Esophagus muscularis mucosa (tissue), 4 donors: Measurements from ENCODE around the gene GRB2. TPM values are rescaled to one million over a fixed set of nuclear protein-coding genes. Genes with fewer than 3 reads are reported as not detected.
"Not testable (repeated sequence)": the region's sequence is repeated elsewhere in the genome, so short reads cannot be mapped to it uniquely, and the experiment has no call there.

ENCODE experiments used
- DNase-seq: peaks from one replicate; pipeline ENCODE4 v3.0.0-alpha.2; 2017; ENCODE audit errors: extremely low spot score
- H3K27ac ChIP-seq, 4 donors: fragments of 200-600 bp; sonication (generic); replicated peaks in 1 of 4; 1 replicate in 3 of 4; 2 replicates in 1 of 4; pipeline ENCODE4 v1.5.1; 2016 to 2019; ENCODE audit warnings: mild to moderate bottlenecking in 1 of 4
- H3K27me3 ChIP-seq, 4 donors: fragments of 200-600 bp; sonication (generic); one replicate each; pipeline versions ENCODE4 v1.5.1 to v1.6.0; 2016 to 2019
- H3K36me3 ChIP-seq, 4 donors: fragments of 200-600 bp; sonication (generic); one replicate each; pipeline ENCODE4 v1.5.1; 2016 to 2019
- H3K4me1 ChIP-seq, 4 donors: fragments of 200-600 bp; sonication (generic); one replicate each; pipeline ENCODE4 v1.5.1; 2016 to 2019
- H3K4me3 ChIP-seq, 4 donors: fragments of 200-600 bp; sonication (generic); 1 replicate in 2 of 4; 2 replicates in 2 of 4; pipeline ENCODE4 v1.5.1; 2016 to 2019; ENCODE audit warnings: mild to moderate bottlenecking in 4 of 4, moderate library complexity in 1 of 4
- H3K9me3 ChIP-seq, 4 donors: fragments of 200-600 bp; sonication (generic); 1 replicate in 3 of 4; 2 replicates in 1 of 4; pipeline ENCODE4 v1.5.1; 2016 to 2019
- CTCF ChIP-seq, 3 experiments: fragments of 200-600 bp in 2 of 3; fragments of 450-650 bp in 1 of 3; sonication (generic) in 2 of 3; IDR thresholded peaks; one replicate each; pipeline ENCODE4 v1.5.1; 2017 to 2019; ENCODE audit warnings: antibody characterized with exemption in 3 of 3, mild to moderate bottlenecking in 2 of 3, moderate library complexity in 1 of 3
- EP300 ChIP-seq: sonication (generic); formaldehyde crosslinking; IDR thresholded peaks from one replicate; pipeline ENCODE4 v1.6.1; 2017; ENCODE audit warnings: antibody characterized with exemption
- POLR2A ChIP-seq: fragments of 450-650 bp; IDR thresholded peaks from one replicate; pipeline ENCODE4 v1.6.1; 2017; ENCODE audit warnings: antibody characterized with exemption, moderate library complexity, mild to moderate bottlenecking, low read depth
- POLR2AphosphoS5 ChIP-seq, 2 donors: sonication (generic); formaldehyde crosslinking; IDR thresholded peaks; one replicate each; pipeline ENCODE4 v1.6.1; 2017; ENCODE audit warnings: antibody characterized with exemption in 2 of 2
- WGBS: methylation state at CpG from one replicate; pipeline ENCODE4 v1.1.5; 2018; 5-methylcytosine and 5-hydroxymethylcytosine counted together
- intact Hi-C: fragments of 100-400 bp; cut with DNase I; formaldehyde crosslinking; loops from one replicate; pipeline ENCODE4 v1.15.1; 2023
- total RNA-seq, 4 donors: library from RNA; depleted of rRNA; stranded (reverse); fragments of >200 nt; gene quantifications; one replicate each; pipeline versions ENCODE4 v1.1.0 to v1.2.1, GENCODE V29; 2016

GRB2 gene
- total RNA-seq, 4 donors from 2014 or later, result 84.3 to 140 (median 113) TPM

- Histone ChIP-seq H3K36me3 (no peaks in the 10 kb centered on the region), H3K27me3 (no peaks in the 10 kb centered on the region), H3K4me3 (no peak overlapping the region), H3K9me3 (no peaks in the 10 kb centered on the region), H3K27ac (no peak overlapping the region), H3K4me1 (peaks cover 6 to 80% (median 68%) of the 10 kb centered on the region in 4 donors)
- intact Hi-C loops, result no loop called here
- TF ChIP-seq CTCF (IDR thresholded peaks at IDR 0.05), result no peak
- WGBS, result 91% methylated on average over 8 of the region's 8 CpGs
- no peak for DNase-seq
Observed at GRCh38 chr17:75349589-75349988, 55.9 kb downstream of the GRB2 start.

DNA sequence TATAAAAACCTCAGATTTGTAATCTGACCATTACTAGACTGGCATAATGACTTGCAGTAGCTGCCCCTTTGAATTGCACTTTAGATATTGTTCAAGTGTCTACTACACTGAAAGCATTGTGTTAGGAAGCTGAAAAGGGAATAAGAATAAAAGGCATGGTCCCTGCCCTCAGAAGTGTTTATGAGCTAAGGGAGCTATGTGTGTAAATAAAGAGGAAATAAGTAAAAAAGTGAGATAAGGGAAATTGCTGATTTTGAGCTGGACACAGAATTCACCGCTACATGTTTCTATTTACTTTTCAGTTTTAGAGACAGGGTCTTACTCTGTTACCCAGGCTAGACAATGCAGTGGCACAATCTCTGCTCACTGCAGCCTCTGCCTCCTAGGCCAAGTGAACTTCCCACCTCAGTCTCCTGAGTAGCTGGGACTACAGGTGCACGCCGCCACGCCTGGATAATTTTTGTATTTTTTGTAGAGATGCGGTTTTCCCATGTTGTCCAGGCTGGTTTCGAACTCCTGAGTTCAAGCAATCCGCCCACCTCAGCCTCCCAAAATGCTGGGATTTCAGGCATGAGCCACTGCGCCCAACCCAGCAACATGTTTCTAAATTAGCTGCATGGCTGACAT lies 57.0 kb downstream of the GRB2 start:
- Histone ChIP-seq H3K4me1 (peaks cover 14 to 91% (median 77%) of the 10 kb centered on the region in 4 donors), H3K27me3 (no peaks in the 10 kb centered on the region), H3K9me3 (no peaks in the 10 kb centered on the region), H3K36me3 (no peaks in the 10 kb centered on the region), H3K4me3 (no peak overlapping the region), H3K27ac (no peak overlapping the region)
- DNase-seq, result no peak
- intact Hi-C loops, result no loop called here
- TF ChIP-seq CTCF (IDR thresholded peaks at IDR 0.05) (no peak), POLR2A (no peak), EP300 (no peak), POLR2AphosphoS5 (IDR thresholded peaks at IDR 0.05) (no peak)
- WGBS, result 92% methylated on average over 8 of the region's 8 CpGs

- H3K4me1 ChIP-seq, result peaks cover 11 to 97% (median 85%) of the 10 kb centered on the region in 4 donors
- H3K36me3 ChIP-seq, result no peaks in the 10 kb centered on the region
- H3K27ac ChIP-seq, result no peak overlapping the region
- intact Hi-C loops, result no loop called here
- H3K27me3 ChIP-seq, result no peaks in the 10 kb centered on the region
- no peak for DNase-seq
- no peak for TF ChIP-seq CTCF (IDR thresholded peaks at IDR 0.05)
- TF ChIP-seq POLR2A, result no peak
- TF ChIP-seq POLR2AphosphoS5 (IDR thresholded peaks at IDR 0.05), result no peak
- no peak for TF ChIP-seq EP300
- H3K4me3 ChIP-seq, result no peak overlapping the region
- 66% methylated on average over 6 of the region's 6 CpGs for WGBS
- H3K9me3 ChIP-seq, result no peaks in the 10 kb centered on the region
Observed at GRCh38 chr17:75346906-75347305, 58.6 kb downstream of the GRB2 start.

DNA sequence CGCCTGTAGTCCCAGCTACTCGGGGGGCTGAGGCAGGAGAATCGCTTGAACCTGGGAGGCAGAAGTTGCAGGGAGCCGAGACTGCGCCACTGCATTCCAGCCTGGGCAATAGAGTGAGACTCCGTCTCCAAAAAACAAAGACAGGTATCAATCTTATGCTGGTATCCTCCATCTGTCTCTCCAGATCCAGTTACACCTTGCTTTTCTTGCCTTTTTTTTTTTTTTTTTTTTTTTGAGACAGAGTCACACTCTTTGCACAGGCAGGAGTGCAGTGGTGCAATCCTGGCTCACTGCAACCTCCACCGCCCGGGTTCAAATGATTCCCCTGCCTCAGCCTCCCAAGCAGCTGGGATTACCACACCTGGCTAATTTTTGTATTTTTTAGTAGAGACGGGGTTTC lies 59.1 kb downstream of the GRB2 start:
- H3K36me3 ChIP-seq, H3K4me3 ChIP-seq, intact Hi-C loops, H3K9me3 ChIP-seq, H3K27me3 ChIP-seq, DNase-seq, H3K27ac ChIP-seq: not testable (repeated sequence)
- 84% methylated on average over 9 of the region's 9 CpGs for WGBS
- H3K4me1 ChIP-seq, result peaks cover 11 to 97% (median 84%) of the 10 kb centered on the region in 4 donors

GRCh38 chr17:75345514-75346167 lies 59.8 kb downstream of the GRB2 start:
- intact Hi-C loops, result no loop called here
- Histone ChIP-seq H3K4me3 (no peak overlapping the region), H3K9me3 (no peaks in the 10 kb centered on the region), H3K27me3 (no peaks in the 10 kb centered on the region), H3K36me3 (no peaks in the 10 kb centered on the region), H3K4me1 (peaks cover 11 to 91% (median 83%) of the 10 kb centered on the region in 4 donors), H3K27ac (no peak overlapping the region)
- no peak for DNase-seq
- TF ChIP-seq CTCF (IDR thresholded peaks at IDR 0.05) (no peak), EP300 (no peak), POLR2AphosphoS5 (IDR thresholded peaks at IDR 0.05) (no peak), POLR2A (no peak)
- 60% methylated on average over 8 of the region's 8 CpGs for WGBS
